Stomach smooth muscle (tissue), 2 donors: Measurements from ENCODE around the gene AXIN1.
A peak's percentile ranks its signal among the peaks of the same experiment; 100 is the strongest.

ENCODE experiments used
- H3K27ac ChIP-seq: one replicate; pipeline ENCODE4 v1.7.0; 2013; ENCODE audit warnings: mild to moderate bottlenecking, low read length, inconsistent platforms
- H3K27me3 ChIP-seq, 2 donors: one replicate each; pipeline ENCODE4 v1.7.0; 2013; ENCODE audit warnings: low read length in 2 of 2; ENCODE audit not compliant: insufficient read depth in 2 of 2, control insufficient read depth in 1 of 2
- H3K36me3 ChIP-seq, 2 donors: one replicate each; pipeline ENCODE4 v1.7.0; 2013; ENCODE audit warnings: low read length in 2 of 2; ENCODE audit not compliant: control insufficient read depth in 2 of 2, insufficient read depth in 2 of 2
- H3K4me1 ChIP-seq: one replicate; pipeline ENCODE4 v1.7.0; 2013; ENCODE audit warnings: low read length; ENCODE audit not compliant: control insufficient read depth, insufficient read depth
- H3K4me3 ChIP-seq, 2 donors: one replicate each; pipeline ENCODE4 v1.7.0; 2013; ENCODE audit warnings: low read length in 2 of 2
- H3K9ac ChIP-seq, 2 donors: one replicate each; pipeline ENCODE4 v1.7.0; 2013; ENCODE audit warnings: low read length in 2 of 2, mild to moderate bottlenecking in 1 of 2
- H3K9me3 ChIP-seq, 2 donors: one replicate each; pipeline ENCODE4 v1.7.0; 2013; ENCODE audit warnings: low read length in 2 of 2; ENCODE audit not compliant: control insufficient read depth in 2 of 2
- donor health status: healthy.
- donor health status: Pancreatic carcinoma.

AXIN1 gene

DNA sequence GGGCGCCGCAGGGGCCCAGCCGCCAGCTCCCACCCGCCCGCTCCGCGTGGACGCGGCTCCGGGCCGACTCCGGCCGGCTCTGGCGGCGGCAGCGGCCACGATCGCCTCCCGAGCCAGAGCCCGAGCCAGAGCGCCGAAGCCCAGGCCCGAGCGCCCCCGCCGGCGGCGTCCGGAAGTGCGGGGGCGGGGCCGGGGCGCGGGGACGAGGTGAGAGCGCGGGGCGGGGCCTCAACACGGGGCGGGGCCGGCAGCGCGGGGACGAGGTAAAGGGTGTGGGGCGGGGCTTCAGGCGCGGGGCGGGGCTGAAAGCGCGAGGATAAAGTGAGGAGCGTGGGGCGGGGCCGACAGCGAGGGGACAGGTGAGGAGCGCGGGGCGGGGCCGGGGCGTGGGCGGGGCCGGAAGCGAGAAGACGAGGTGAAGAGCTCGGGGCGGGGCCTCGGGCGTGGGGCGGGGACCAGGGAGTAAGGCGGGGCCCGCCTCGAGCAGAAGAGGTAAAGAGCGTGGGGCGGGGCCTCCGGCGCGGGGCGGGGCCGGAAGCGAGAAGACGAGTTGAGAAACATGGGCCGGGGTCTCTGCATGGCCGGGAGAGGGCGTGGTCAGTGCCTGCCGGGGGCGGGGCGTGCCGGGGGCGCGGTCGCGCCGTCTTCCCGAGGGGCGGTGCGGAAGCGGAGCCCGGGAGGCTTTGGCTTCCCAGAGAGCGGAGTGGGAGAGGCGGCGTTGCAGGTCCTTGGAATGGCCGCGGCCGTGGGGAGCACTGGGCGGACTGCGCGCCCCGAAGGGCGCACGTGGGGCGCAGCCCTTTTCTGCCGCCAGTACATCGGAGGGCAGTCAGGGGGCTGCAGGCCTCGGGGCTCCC is at the start of gene AXIN1:
Gene AXIN1 (minus strand): TSS at position 177 of the 857 bp plus-strand sequence. CDS start 5,698 bp downstream, outside the sequence.
- peak within 1 kb of the TSS; percentile 49 for H3K27ac ChIP-seq
- H3K4me3 ChIP-seq: peak within 1 kb of the TSS; percentile 55 to 72
- peaks cover 10% of the 10 kb centered on the region for H3K4me1 ChIP-seq
- peak within 1 kb of the TSS; percentile 67 to 74 for H3K9ac ChIP-seq
- no peaks in the 10 kb centered on the region for H3K27me3 ChIP-seq
- no peaks in the 10 kb centered on the region for H3K9me3 ChIP-seq
- no peaks in the 10 kb centered on the region for H3K36me3 ChIP-seq

GRCh38 chr16:401468-402348 is 49.2 kb upstream of the AXIN1 start, which contains the start of gene DECR2:
Gene DECR2, plus strand, starts transcription at chr16:401885. Its CDS starts 79 bp downstream, at chr16:401964.
- Histone ChIP-seq H3K36me3 (peaks cover 3 to 9% of the 10 kb centered on the region in 2 donors), H3K27ac (peak within 1 kb of the TSS; percentile 55), H3K27me3 (no peaks in the 10 kb centered on the region), H3K9ac (peak within 1 kb of the TSS; percentile 73 to 75), H3K4me3 (peak within 1 kb of the TSS; percentile 68 to 87), H3K9me3 (no peaks in the 10 kb centered on the region), H3K4me1 (peaks cover 19% of the 10 kb centered on the region)

GRCh38 chr16:400061-400591 is 47.6 kb upstream of the AXIN1 start:
- Histone ChIP-seq H3K9me3 (no peaks in the 10 kb centered on the region), H3K36me3 (peaks cover 3 to 9% of the 10 kb centered on the region in 2 donors), H3K27me3 (no peaks in the 10 kb centered on the region), H3K4me3 (peak overlapping the region in 1 of 2 donors; percentile 81), H3K9ac (no peak overlapping the region), H3K4me1 (peaks cover 21% of the 10 kb centered on the region), H3K27ac (peak overlapping the region; percentile 46)

DNA sequence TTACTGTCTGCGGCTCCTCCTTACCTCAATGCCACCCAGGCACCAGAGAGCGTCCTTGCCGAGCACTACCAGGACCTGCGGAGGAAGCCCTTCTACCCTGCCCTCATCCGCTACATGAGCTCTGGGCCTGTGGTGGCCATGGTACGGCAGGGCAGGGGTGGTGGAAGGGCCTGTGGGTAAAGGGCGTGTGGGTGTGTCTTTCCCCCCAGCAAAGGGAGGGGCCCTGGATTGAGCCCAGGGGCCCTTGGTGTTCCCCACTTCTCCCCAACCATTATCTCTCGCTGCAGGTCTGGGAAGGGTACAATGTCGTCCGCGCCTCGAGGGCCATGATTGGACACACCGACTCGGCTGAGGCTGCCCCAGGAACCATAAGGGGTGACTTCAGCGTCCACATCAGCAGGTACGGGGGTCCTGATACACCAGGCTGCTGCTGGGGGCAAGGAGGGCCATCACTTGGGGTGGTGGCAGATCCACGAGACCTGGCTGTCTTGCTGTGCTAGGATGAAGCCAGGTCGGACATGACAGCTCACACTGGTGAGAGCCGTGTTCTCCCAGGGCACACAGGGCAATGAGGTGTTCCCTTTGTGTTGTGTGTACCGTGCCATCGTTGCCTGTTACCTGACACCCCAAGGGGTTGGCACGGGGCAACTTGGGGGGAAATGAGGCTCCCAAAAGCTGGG is 47.0 kb upstream of the AXIN1 start:
- H3K27ac ChIP-seq: peak overlapping the region; percentile 78
- peaks cover 3 to 9% of the 10 kb centered on the region in 2 donors for H3K36me3 ChIP-seq
- no peak overlapping the region for H3K4me3 ChIP-seq
- no peaks in the 10 kb centered on the region for H3K9me3 ChIP-seq
- H3K27me3 ChIP-seq: no peaks in the 10 kb centered on the region
- H3K9ac ChIP-seq: no peak overlapping the region
- H3K4me1 ChIP-seq: peaks cover 21% of the 10 kb centered on the region

DNA sequence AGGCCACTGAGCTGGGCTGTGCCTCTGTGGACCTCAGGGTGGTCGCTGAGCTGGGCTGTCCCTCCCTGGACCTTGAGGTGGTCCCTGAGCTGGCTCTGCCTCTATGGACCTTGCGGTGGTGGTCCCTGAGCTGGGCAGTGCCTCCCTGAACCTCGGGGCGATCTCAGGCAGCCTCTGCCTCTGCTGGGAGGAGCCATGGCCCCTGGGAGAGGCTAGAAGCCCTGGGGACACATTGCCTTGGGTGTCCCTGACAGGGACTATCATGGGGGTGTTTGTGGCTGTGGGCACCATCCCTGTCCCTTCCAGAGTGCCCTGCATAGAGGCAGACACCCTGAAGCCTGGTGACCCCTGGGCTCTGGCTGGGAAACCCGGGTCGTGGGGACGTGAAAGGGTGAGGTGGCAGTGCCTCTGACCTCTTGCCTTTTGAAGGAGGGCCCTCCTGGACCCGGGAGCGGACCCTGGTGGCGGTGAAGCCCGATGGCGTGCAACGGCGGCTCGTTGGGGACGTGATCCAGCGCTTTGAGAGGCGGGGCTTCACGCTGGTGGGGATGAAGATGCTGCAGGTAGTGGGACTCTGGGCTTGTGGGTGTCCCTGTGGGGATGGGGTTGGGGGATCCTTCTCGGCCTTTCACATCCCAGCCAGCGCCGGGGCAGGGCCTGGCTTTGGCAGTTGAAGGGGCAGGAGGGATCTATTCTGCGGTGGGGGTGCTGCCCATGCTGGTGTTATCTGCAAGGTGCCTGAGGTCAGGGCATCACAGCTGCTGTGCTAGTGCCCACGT is 46.2 kb upstream of the AXIN1 start:
- H3K4me3 ChIP-seq: peak overlapping the region in 1 of 2 donors; percentile 67
- peaks cover 3 to 9% of the 10 kb centered on the region in 2 donors for H3K36me3 ChIP-seq
- peak overlapping the region; percentile 78 for H3K27ac ChIP-seq
- peak overlapping the region in 1 of 2 donors; percentile 66 for H3K9ac ChIP-seq
- no peaks in the 10 kb centered on the region for H3K9me3 ChIP-seq
- peaks cover 21% of the 10 kb centered on the region for H3K4me1 ChIP-seq
- H3K27me3 ChIP-seq: no peaks in the 10 kb centered on the region

DNA sequence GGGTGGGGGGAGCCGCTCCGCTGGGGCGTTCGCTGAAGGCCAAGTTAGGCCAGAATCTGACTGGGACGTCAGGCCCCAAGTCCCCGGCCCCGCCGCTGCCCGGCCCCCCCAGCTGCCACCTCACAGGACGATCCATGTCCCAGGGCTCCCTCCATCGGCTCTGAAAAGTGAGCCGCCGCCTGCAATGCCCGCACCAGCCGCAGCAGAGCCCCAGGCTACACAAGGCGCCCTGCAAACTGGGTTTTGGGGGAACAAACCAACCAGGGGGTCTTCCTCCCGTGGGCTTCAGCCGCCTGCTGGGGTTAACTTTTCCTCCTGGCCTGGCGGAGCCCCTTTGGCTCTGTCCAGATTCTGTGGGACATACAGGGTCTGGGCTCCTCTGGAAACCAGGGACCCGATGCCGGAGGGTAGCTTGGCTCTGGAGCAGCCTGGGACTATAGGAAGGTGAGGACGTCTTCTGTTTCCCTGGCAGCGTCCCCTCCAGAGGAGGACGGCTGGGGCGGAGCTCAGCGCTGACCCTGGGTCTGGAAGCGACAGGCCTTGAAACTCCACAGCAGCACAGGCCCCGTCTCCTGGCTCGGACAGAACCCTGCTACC is 45.3 kb upstream of the AXIN1 start:
- Histone ChIP-seq H3K9me3 (no peaks in the 10 kb centered on the region), H3K9ac (peak overlapping the region in 1 of 2 donors; percentile 66), H3K27me3 (no peaks in the 10 kb centered on the region), H3K4me1 (peaks cover 21% of the 10 kb centered on the region), H3K36me3 (peaks cover 3 to 9% of the 10 kb centered on the region in 2 donors), H3K4me3 (peak overlapping the region in 1 of 2 donors; percentile 67), H3K27ac (peak overlapping the region; percentile 78)

- Histone ChIP-seq H3K27me3 (no peaks in the 10 kb centered on the region), H3K4me1 (peaks cover 21% of the 10 kb centered on the region), H3K9me3 (no peaks in the 10 kb centered on the region), H3K9ac (peak within 1 kb of the TSS; percentile 60 to 69), H3K4me3 (peak within 1 kb of the TSS; percentile 67 to 76), H3K27ac (peak within 1 kb of the TSS; percentile 78), H3K36me3 (peaks cover 3 to 9% of the 10 kb centered on the region in 2 donors)
Measured at GRCh38 chr16:397135-397661, 44.7 kb upstream of the AXIN1 start, which contains the start of gene NME4. Gene NME4, plus strand, starts transcription at chr16:397199. Its CDS starts 24 bp downstream, at chr16:397223.

GRCh38 chr16:396605-397004 is 44.1 kb upstream of the AXIN1 start:
- Histone ChIP-seq H3K27me3 (no peaks in the 10 kb centered on the region), H3K36me3 (peaks cover 3 to 9% of the 10 kb centered on the region in 2 donors), H3K4me1 (peaks cover 23% of the 10 kb centered on the region), H3K4me3 (peak overlapping the region; percentile 67 to 76), H3K27ac (peak overlapping the region; percentile 75), H3K9ac (peak overlapping the region; percentile 60 to 69), H3K9me3 (no peaks in the 10 kb centered on the region)

DNA sequence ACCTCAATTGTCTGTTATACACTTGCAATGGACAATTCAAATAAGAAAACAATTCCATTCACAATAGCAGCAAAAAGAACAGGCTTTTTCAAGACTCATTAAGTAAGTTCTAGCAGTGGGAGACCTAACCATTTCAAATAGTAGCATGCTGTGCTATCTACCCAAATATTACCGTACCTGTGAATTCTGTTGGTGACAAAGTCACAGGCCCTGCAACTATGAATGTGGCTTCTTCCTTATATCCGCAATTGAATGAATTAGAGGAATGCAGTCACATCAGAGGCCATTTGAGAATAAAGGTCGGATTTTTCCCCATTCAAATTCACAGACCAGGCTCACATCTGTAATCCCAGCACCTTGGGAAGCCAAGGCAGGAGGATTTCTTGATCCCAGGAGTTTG is 43.7 kb upstream of the AXIN1 start:
- H3K4me3 ChIP-seq: peak overlapping the region in 1 of 2 donors; percentile 76
- H3K27me3 ChIP-seq: no peaks in the 10 kb centered on the region
- H3K27ac ChIP-seq: peak overlapping the region; percentile 75

More for the DNA sequence above, 43.7 kb upstream of the AXIN1 start:
- Histone ChIP-seq H3K9ac (peak overlapping the region in 1 of 2 donors; percentile 60), H3K36me3 (peaks cover 3 to 9% of the 10 kb centered on the region in 2 donors), H3K4me1 (peaks cover 23% of the 10 kb centered on the region), H3K9me3 (no peaks in the 10 kb centered on the region)
